T-helper 2 cell (primary cell): ENCODE data around the gene TMED4.
A peak's percentile ranks its signal among the peaks of the same experiment; 100 is the strongest.
"Not testable (repeated sequence)": the region's sequence is repeated elsewhere in the genome, so short reads cannot be mapped to it uniquely, and the experiment has no call there.

ENCODE experiments used
- DNase-seq, 5 experiments: peaks; one replicate each; pipeline versions ENCODE4 v3.0.0 to v3.0.0-alpha.2; 2012 to 2022

The TMED4 gene

GRCh38 chr7:44607141-44608068, 25.4 kb upstream of the TMED4 start:
- no peak for DNase-seq

- DNase-seq: peak; percentile 97 to 99 (median 99)
Observed at GRCh38 chr7:44606341-44607140, 24.5 kb upstream of the TMED4 start, which contains the start of gene OGDH. Gene OGDH (plus strand): TSS chr7:44606627. CDS start chr7:44624344, 17,717 bp downstream.

- no peak for DNase-seq
Observed at GRCh38 chr7:44604941-44605340, 22.9 kb upstream of the TMED4 start.

- no peak for DNase-seq
Observed at GRCh38 chr7:44603193-44603592, 21.2 kb upstream of the TMED4 start.

- no peak for DNase-seq
Observed at GRCh38 chr7:44602576-44602910, 20.5 kb upstream of the TMED4 start.

GRCh38 chr7:44599222-44599621, 17.2 kb upstream of the TMED4 start:
- no peak for DNase-seq

GRCh38 chr7:44597181-44597580, 15.2 kb upstream of the TMED4 start:
- not testable (repeated sequence) for DNase-seq

GRCh38 chr7:44595934-44596635, 14.1 kb upstream of the TMED4 start:
- no peak for DNase-seq

- no peak for DNase-seq
Observed at GRCh38 chr7:44590910-44591309, 8.9 kb upstream of the TMED4 start.

GRCh38 chr7:44587843-44588711, 6.0 kb upstream of the TMED4 start:
- peak in 4 of 5 experiments; percentile 18 to 77 (median 34) for DNase-seq

GRCh38 chr7:44583146-44583865, 1.3 kb upstream of the TMED4 start:
- no peak for DNase-seq

GRCh38 chr7:44580945-44581878, 819 bp downstream of the TMED4 start:
- peak in 4 of 5 experiments; percentile 15 to 76 (median 43) for DNase-seq

GRCh38 chr7:44576228-44576627, 5.8 kb downstream of the TMED4 start:
- no peak for DNase-seq

- DNase-seq: no peak
Observed at GRCh38 chr7:44575054-44575453, 7.0 kb downstream of the TMED4 start.

GRCh38 chr7:44574287-44574872, 7.7 kb downstream of the TMED4 start:
- DNase-seq: peak in 1 of 5 experiments; percentile 24

GRCh38 chr7:44573464-44574286, 8.4 kb downstream of the TMED4 start, which contains the start of gene DDX56:
Gene DDX56 (minus strand): TSS chr7:44573908. CDS start chr7:44573895, 13 bp downstream.
- DNase-seq: peak; percentile 80 to 97 (median 86)

- DNase-seq: no peak
Observed at GRCh38 chr7:44572771-44573170, 9.3 kb downstream of the TMED4 start.

GRCh38 chr7:44569959-44570358, 12.1 kb downstream of the TMED4 start:
- no peak for DNase-seq
